DMS153 (cell line): ENCODE results near the gene PLA2G4D.

ENCODE experiments used
- DNase-seq: peaks from one replicate; lab custom pipeline; 2025; lab: John Stamatoyannopoulos, UW

The PLA2G4D gene

GRCh38 chr15:42094512-42094963, at the start of gene PLA2G4D:
Gene PLA2G4D (minus strand): TSS chr15:42094562. CDS start chr15:42094459, 103 bp downstream.
- DNase-seq, result peak; percentile 78

- no peak for DNase-seq
Measured at GRCh38 chr15:42143356-42143755, 49.0 kb upstream of the PLA2G4D start.

GRCh38 chr15:42141795-42142667, 47.7 kb upstream of the PLA2G4D start:
- no peak for DNase-seq

- DNase-seq, result no peak
Measured at GRCh38 chr15:42141246-42141645, 46.9 kb upstream of the PLA2G4D start.

- no peak for DNase-seq
Measured at GRCh38 chr15:42140383-42141070, 46.2 kb upstream of the PLA2G4D start.

- DNase-seq, result no peak
Measured at GRCh38 chr15:42139596-42139995, 45.2 kb upstream of the PLA2G4D start.

- no peak for DNase-seq
Measured at GRCh38 chr15:42138968-42139386, 44.6 kb upstream of the PLA2G4D start.

- no peak for DNase-seq
Measured at GRCh38 chr15:42138411-42138810, 44.0 kb upstream of the PLA2G4D start.

- peak; percentile 43 for DNase-seq
Measured at GRCh38 chr15:42137461-42138261, 43.3 kb upstream of the PLA2G4D start.

- DNase-seq, result no peak
Measured at GRCh38 chr15:42136513-42136912, 42.2 kb upstream of the PLA2G4D start.

GRCh38 chr15:42135351-42135750, 41.0 kb upstream of the PLA2G4D start:
- DNase-seq, result no peak

GRCh38 chr15:42134617-42135245, 40.4 kb upstream of the PLA2G4D start:
- no peak for DNase-seq

GRCh38 chr15:42133886-42134502, 39.6 kb upstream of the PLA2G4D start:
- no peak for DNase-seq

- no peak for DNase-seq
Measured at GRCh38 chr15:42133356-42133755, 39.0 kb upstream of the PLA2G4D start.

GRCh38 chr15:42131826-42132806, 37.8 kb upstream of the PLA2G4D start:
- peak; percentile 25 for DNase-seq

GRCh38 chr15:42131006-42131405, 36.6 kb upstream of the PLA2G4D start:
- no peak for DNase-seq

GRCh38 chr15:42130246-42130986, 36.1 kb upstream of the PLA2G4D start:
- DNase-seq, result no peak

- DNase-seq, result no peak
Measured at GRCh38 chr15:42129364-42129763, 35.0 kb upstream of the PLA2G4D start.

- no peak for DNase-seq
Measured at GRCh38 chr15:42128476-42128875, 34.1 kb upstream of the PLA2G4D start.
